Activated naive CD4-positive, alpha-beta T cell treated with anti-CD3 and anti-CD28 coated beads, Interleukin-2, amount 50 U/mL, for 16 hours (primary cell): ENCODE results near the gene ZBTB42.

Experiments used
- DNase-seq: peaks from one replicate; pipeline ENCODE4 v3.0.0-alpha.2; 2020

Gene ZBTB42

GRCh38 chr14:104845834-104846441 lies 45.0 kb downstream of the ZBTB42 start:
- DNase-seq = no peak

- no peak for DNase-seq
These were observed 51.4 kb downstream of the ZBTB42 start for GRCh38 chr14:104852280-104852663.
